HCT116 (cell line): ENCODE results near the gene IMPA2. TPM values are rescaled to one million over a fixed set of nuclear protein-coding genes. Genes with fewer than 3 reads are reported as not detected.

Experiments
- ATAC-seq: fragments of 200-7000 bp; cut with Tn5 transposase; 2 replicates; pipeline ENCODE4 v1.9.1; 2020; ENCODE audit warnings: mild to moderate bottlenecking, moderate library complexity
- BruUV-seq: library from RNA; stranded (reverse); fragments of 400-500 nt; replicated peaks from 2 replicates; lab custom pipeline; 2021; lab: Mats Ljungman, UMichigan
- CTCF ChIA-PET: fragments of 300-600 bp; sonication (Branson Sonifier 250); formaldehyde crosslinking; loops from one replicate; lab custom pipeline; 2021; ENCODE audit warnings: antibody characterized with exemption; lab: Charles Lee
- POLR2A ChIA-PET: fragments of 300-600, 350-600 bp; sonication (Branson Sonifier 250); formaldehyde crosslinking; loops from one replicate; lab custom pipeline; 2021; ENCODE audit warnings: antibody characterized with exemption; lab: Charles Lee
- RAD21 ChIA-PET, 2 experiments: fragments of 300-600 bp; sonication (Branson Sonifier 250); formaldehyde crosslinking; loops; one replicate each; lab custom pipeline; 2023; ENCODE audit warnings: low total read pairs in 2 of 2; ENCODE audit not compliant: uncharacterized antibody in 2 of 2, unreplicated experiment in 2 of 2, low non-redundant PET in 1 of 2; lab: Charles Lee
- DNase-seq: peaks from one replicate; pipeline ENCODE4 v3.0.0-alpha.2; 2010; ENCODE audit warnings: low read depth, low spot score
- H2AFZ ChIP-seq: fragments of 200-600 bp; shearing (Covaris generic), sonication (generic); 2 replicates; pipeline ENCODE4 v1.6.1; 2017; ENCODE audit warnings: low read depth, mixed run types, mixed read lengths, antibody characterized with exemption, low read length; ENCODE audit not compliant: poor library complexity, severe bottlenecking
- H3K27ac ChIP-seq: 2 replicates; pipeline ENCODE4 v1.5.1; 2012; ENCODE audit warnings: low read depth, low read length
- H3K27me3 ChIP-seq: fragments of 200-600 bp; sonication (generic); 2 replicates; pipeline ENCODE4 v1.6.1; 2016; ENCODE audit warnings: mixed run types, low read length, mixed read lengths; ENCODE audit not compliant: insufficient read depth
- H3K36me3 ChIP-seq, 2 experiments: fragments of 200-500 bp in 1 of 2; fragments of 200-600 bp in 1 of 2; sonication (Bioruptor generic) in 1 of 2; sonication (generic) in 1 of 2; 2 replicates each; pipeline versions ENCODE4 v1.5.1 to v1.6.1; 2014 to 2016; ENCODE audit warnings: low read length in 2 of 2, inconsistent platforms in 1 of 2, mixed read lengths in 1 of 2, mixed run types in 1 of 2; ENCODE audit not compliant: insufficient read depth in 2 of 2, control insufficient read depth in 1 of 2
- H3K4me1 ChIP-seq, 2 experiments: fragments of 200-600 bp in 1 of 2; sonication (generic) in 1 of 2; 2 replicates each; pipeline versions ENCODE4 v1.5.1 to v1.6.1; 2012 to 2017; ENCODE audit warnings: low read length in 2 of 2, inconsistent platforms in 1 of 2, mild to moderate bottlenecking in 1 of 2, mixed read lengths in 1 of 2, mixed run types in 1 of 2, moderate library complexity in 1 of 2; ENCODE audit not compliant: insufficient read depth in 2 of 2, control insufficient read depth in 1 of 2
- H3K4me2 ChIP-seq: fragments of 200-600 bp; sonication (generic); 2 replicates; pipeline ENCODE4 v1.6.1; 2017; ENCODE audit warnings: mixed run types, low read length, mixed read lengths
- H3K4me3 ChIP-seq, 2 experiments: fragments of 200-600 bp in 1 of 2; sonication (generic) in 1 of 2; replicated peaks in 1 of 2; 2 replicates each; pipeline ENCODE4 v1.5.1; 2011 to 2016; ENCODE audit warnings: low read length in 2 of 2, control low read depth in 1 of 2, low read depth in 1 of 2, mild to moderate bottlenecking in 1 of 2, mixed read lengths in 1 of 2, mixed run types in 1 of 2
- H3K79me2 ChIP-seq: fragments of 200-600 bp; sonication (generic); 2 replicates; pipeline ENCODE4 v1.6.1; 2017; ENCODE audit warnings: mild to moderate bottlenecking, mixed run types, low read length, moderate library complexity, mixed read lengths; ENCODE audit not compliant: insufficient read depth
- H3K9ac ChIP-seq: fragments of 200-600 bp; sonication (generic); 2 replicates; pipeline ENCODE4 v1.6.1; 2016; ENCODE audit warnings: low read length, mixed read lengths
- H3K9me2 ChIP-seq: fragments of 200-600 bp; sonication (generic), shearing (Covaris generic); 2 replicates; pipeline ENCODE4 v1.6.1; 2017; ENCODE audit warnings: mixed run types, mild to moderate bottlenecking, moderate library complexity; ENCODE audit not compliant: insufficient read depth
- H3K9me3 ChIP-seq, 2 experiments: fragments of 200-500 bp in 1 of 2; fragments of 200-600 bp in 1 of 2; sonication (Bioruptor generic) in 1 of 2; sonication (generic) in 1 of 2; 2 replicates each; pipeline ENCODE4 v1.6.1; 2014 to 2017; ENCODE audit warnings: low read length in 2 of 2, mixed read lengths in 2 of 2, inconsistent platforms in 1 of 2, low read depth in 1 of 2, mild to moderate bottlenecking in 1 of 2, mixed run types in 1 of 2, moderate library complexity in 1 of 2; ENCODE audit not compliant: control insufficient read depth in 1 of 2, insufficient read depth in 1 of 2
- H4K20me1 ChIP-seq: fragments of 200-600 bp; sonication (generic), shearing (Covaris generic); 2 replicates; pipeline ENCODE4 v1.6.1; 2017; ENCODE audit warnings: mixed run types, mild to moderate bottlenecking, moderate library complexity; ENCODE audit not compliant: insufficient read depth
- CBX3 ChIP-seq: IDR thresholded peaks from 2 replicates; pipeline ENCODE4 v1.6.1; 2012; ENCODE audit warnings: low read depth
- EZH2 ChIP-seq: fragments of 200-600 bp; sonication (generic); IDR thresholded peaks from 2 replicates; pipeline ENCODE4 v1.6.1; 2017; ENCODE audit warnings: antibody characterized with exemption, mixed run types
- EZH2phosphoT487 ChIP-seq: fragments of 200-600 bp; IDR thresholded peaks from 2 replicates; pipeline ENCODE4 v1.6.1; 2018; ENCODE audit warnings: antibody characterized with exemption, borderline replicate concordance
- FOSL1 ChIP-seq: IDR thresholded peaks from 2 replicates; pipeline ENCODE4 v1.6.1; 2012; ENCODE audit warnings: low read depth
- RAD21 ChIP-seq: IDR thresholded peaks from 2 replicates; pipeline ENCODE4 v1.6.1; 2012; ENCODE audit warnings: low read depth, mild to moderate bottlenecking
- SP1 ChIP-seq: IDR thresholded peaks from 2 replicates; pipeline ENCODE4 v1.6.1; 2012; ENCODE audit warnings: low read depth
- SRF ChIP-seq: IDR thresholded peaks from 2 replicates; pipeline ENCODE4 v1.6.1; 2012; ENCODE audit warnings: low read depth
- ZNF274 ChIP-seq: fragments of 200-500 bp; sonication (Bioruptor generic); IDR thresholded peaks from 2 replicates; pipeline ENCODE4 v1.6.1; 2014; ENCODE audit warnings: mild to moderate bottlenecking, low read depth, low read length, inconsistent platforms
- intact Hi-C: fragments of 100-400 bp; cut with micrococcal nuclease; formaldehyde crosslinking; loops from 2 replicates; pipeline ENCODE4 v1.10.0; 2022
- total RNA-seq: library from RNA; stranded (reverse); gene quantifications from one replicate; pipeline ENCODE4 v1.2.1, GENCODE V29; 2021; ENCODE audit not compliant: unreplicated experiment
- TF ChIP-seq, protein P1 (sequence below), 3 experiments: fragments of 200-600 bp in 1 of 3; sonication (generic) in 1 of 3; IDR thresholded peaks in 2 of 3; conservative IDR thresholded peaks in 1 of 3; 2 replicates each; pipeline ENCODE4 v1.5.1; 2012 to 2017; ENCODE audit warnings: low read depth in 2 of 3, low read length in 2 of 3, antibody characterized with exemption in 1 of 3, borderline replicate concordance in 1 of 3, control low read depth in 1 of 3, mild to moderate bottlenecking in 1 of 3, mixed read lengths in 1 of 3, mixed run types in 1 of 3, moderate library complexity in 1 of 3; ENCODE audit not compliant: insufficient read depth in 1 of 3
- TF ChIP-seq, protein P2 (sequence below): IDR thresholded peaks from 2 replicates; pipeline ENCODE4 v1.6.1; 2012
- TF ChIP-seq, protein P3 (sequence below): IDR thresholded peaks from 2 replicates; pipeline ENCODE4 v1.6.1; 2011; ENCODE audit warnings: mild to moderate bottlenecking, low read length, moderate library complexity; ENCODE audit not compliant: insufficient replicate concordance; ENCODE audit errors: extremely low read depth

The IMPA2 gene
- total RNA-seq, 1 experiment from 2014 or later = 32.5 TPM

- Histone ChIP-seq H3K9me2 (no peaks in the 10 kb centered on the region), H3K4me1 (peaks cover 2 to 7% of the 10 kb centered on the region in 2 experiments; a peak in 3 of 4 replicates), H3K27ac (no peak overlapping the region), H3K9me3 (no peaks in the 10 kb centered on the region), H3K4me2 (no peak overlapping the region), H3K79me2 (no peaks in the 10 kb centered on the region), H3K9ac (no peak overlapping the region), H3K36me3 (no peaks in the 10 kb centered on the region; a peak in 1 of 4 replicates), H2AFZ (no peak overlapping the region), H4K20me1 (no peaks in the 10 kb centered on the region), H3K4me3 (no peak overlapping the region), H3K27me3 (no peaks in the 10 kb centered on the region)
- POLR2A ChIA-PET = no interaction called here
- intact Hi-C loops = no loop called here
- no peak for DNase-seq
- no TSS peak for BruUV-seq
- RAD21 ChIA-PET = no interaction called here
- CTCF ChIA-PET = no interaction called here
- TF ChIP-seq, protein P1, sequence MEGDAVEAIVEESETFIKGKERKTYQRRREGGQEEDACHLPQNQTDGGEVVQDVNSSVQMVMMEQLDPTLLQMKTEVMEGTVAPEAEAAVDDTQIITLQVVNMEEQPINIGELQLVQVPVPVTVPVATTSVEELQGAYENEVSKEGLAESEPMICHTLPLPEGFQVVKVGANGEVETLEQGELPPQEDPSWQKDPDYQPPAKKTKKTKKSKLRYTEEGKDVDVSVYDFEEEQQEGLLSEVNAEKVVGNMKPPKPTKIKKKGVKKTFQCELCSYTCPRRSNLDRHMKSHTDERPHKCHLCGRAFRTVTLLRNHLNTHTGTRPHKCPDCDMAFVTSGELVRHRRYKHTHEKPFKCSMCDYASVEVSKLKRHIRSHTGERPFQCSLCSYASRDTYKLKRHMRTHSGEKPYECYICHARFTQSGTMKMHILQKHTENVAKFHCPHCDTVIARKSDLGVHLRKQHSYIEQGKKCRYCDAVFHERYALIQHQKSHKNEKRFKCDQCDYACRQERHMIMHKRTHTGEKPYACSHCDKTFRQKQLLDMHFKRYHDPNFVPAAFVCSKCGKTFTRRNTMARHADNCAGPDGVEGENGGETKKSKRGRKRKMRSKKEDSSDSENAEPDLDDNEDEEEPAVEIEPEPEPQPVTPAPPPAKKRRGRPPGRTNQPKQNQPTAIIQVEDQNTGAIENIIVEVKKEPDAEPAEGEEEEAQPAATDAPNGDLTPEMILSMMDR (IDR thresholded peaks at IDR 0.05 in 2 of 3, conservative IDR thresholded peaks at IDR 0.05 in 1 of 3; ENCODE audit: borderline replicate concordance in 1 of 3, insufficient read depth in 1 of 3, low read depth in 2 of 3, low read length in 2 of 3) = no peak
- TF ChIP-seq, protein P2, sequence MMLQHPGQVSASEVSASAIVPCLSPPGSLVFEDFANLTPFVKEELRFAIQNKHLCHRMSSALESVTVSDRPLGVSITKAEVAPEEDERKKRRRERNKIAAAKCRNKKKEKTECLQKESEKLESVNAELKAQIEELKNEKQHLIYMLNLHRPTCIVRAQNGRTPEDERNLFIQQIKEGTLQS = no peak
- TF ChIP-seq FOSL1 = no peak
- no peak for TF ChIP-seq EZH2phosphoT487
- no peak for TF ChIP-seq SP1
- no peak for TF ChIP-seq SRF
- TF ChIP-seq RAD21 = no peak
- no peak for ATAC-seq
Observed at GRCh38 chr18:11989174-11989573, 7.9 kb downstream of the IMPA2 start.

DNA sequence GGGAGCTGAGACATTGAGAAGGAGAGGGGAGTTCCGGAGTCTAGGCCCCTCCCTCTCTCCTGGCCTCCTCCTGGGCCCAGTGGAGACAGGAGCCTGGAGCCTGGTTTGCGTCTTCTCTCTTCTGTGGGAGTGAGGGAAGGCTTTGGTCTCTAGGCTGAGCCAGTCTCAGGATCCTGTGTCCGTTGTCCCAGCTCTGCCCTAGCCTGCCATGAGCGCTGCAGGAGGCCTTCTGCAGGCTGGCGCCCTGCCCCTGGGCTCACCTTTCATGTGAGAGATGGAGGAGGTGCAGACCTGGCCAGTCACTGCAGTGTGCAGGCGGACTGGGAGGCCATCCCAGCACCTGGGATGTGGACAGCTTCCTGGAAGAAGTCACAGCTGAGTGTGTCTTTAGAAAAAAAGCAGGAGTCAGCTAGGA is 8.7 kb downstream of the IMPA2 start:
- Histone ChIP-seq H3K9me2 (no peaks in the 10 kb centered on the region), H3K9me3 (no peaks in the 10 kb centered on the region), H3K4me2 (no peak overlapping the region), H3K4me1 (peaks cover 6 to 15% of the 10 kb centered on the region in 2 experiments; a peak in 3 of 4 replicates), H4K20me1 (no peaks in the 10 kb centered on the region), H3K9ac (no peak overlapping the region), H3K27ac (no peak overlapping the region), H3K27me3 (no peaks in the 10 kb centered on the region), H3K4me3 (no peak overlapping the region), H3K36me3 (no peaks in the 10 kb centered on the region; a peak in 1 of 4 replicates), H2AFZ (no peak overlapping the region), H3K79me2 (no peaks in the 10 kb centered on the region)
- DNase-seq = no peak
- TF ChIP-seq, protein P3, sequence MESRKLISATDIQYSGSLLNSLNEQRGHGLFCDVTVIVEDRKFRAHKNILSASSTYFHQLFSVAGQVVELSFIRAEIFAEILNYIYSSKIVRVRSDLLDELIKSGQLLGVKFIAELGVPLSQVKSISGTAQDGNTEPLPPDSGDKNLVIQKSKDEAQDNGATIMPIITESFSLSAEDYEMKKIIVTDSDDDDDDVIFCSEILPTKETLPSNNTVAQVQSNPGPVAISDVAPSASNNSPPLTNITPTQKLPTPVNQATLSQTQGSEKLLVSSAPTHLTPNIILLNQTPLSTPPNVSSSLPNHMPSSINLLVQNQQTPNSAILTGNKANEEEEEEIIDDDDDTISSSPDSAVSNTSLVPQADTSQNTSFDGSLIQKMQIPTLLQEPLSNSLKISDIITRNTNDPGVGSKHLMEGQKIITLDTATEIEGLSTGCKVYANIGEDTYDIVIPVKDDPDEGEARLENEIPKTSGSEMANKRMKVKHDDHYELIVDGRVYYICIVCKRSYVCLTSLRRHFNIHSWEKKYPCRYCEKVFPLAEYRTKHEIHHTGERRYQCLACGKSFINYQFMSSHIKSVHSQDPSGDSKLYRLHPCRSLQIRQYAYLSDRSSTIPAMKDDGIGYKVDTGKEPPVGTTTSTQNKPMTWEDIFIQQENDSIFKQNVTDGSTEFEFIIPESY = no peak
- TF ChIP-seq ZNF274 (no peak), EZH2 (no peak), CBX3 (no peak)
- ATAC-seq = no peak
- ChIA-PET POLR2A (no interaction called here), RAD21 (no interaction called here), CTCF (no interaction called here)
- no TSS peak for BruUV-seq
- intact Hi-C loops = no loop called here
